Naive thymus-derived CD4-positive, alpha-beta T cell (primary cell): ENCODE results near the gene ZNF532. TPM values are rescaled to one million over a fixed set of nuclear protein-coding genes. Genes with fewer than 3 reads are reported as not detected.

Source experiments
- ATAC-seq: fragments of 150-1000 bp; cut with Tn5 transposase; 2 replicates; pipeline ENCODE4 v1.10.0; 2021; ENCODE audit warnings: mild to moderate bottlenecking, moderate library complexity
- CTCF ChIA-PET: fragments of 350-600 bp; sonication (Branson Sonifier 250); formaldehyde crosslinking; loops from one replicate; lab custom pipeline; 2021; ENCODE audit warnings: antibody characterized with exemption; lab: Charles Lee
- POLR2A ChIA-PET: fragments of 350-600 bp; sonication (Branson Sonifier 250); formaldehyde crosslinking; loops from one replicate; lab custom pipeline; 2021; ENCODE audit warnings: antibody characterized with exemption, inconsistent platforms; lab: Charles Lee
- DNase-seq, 9 donors: peaks; one replicate each; pipeline versions ENCODE4 v3.0.0 to v3.0.0-alpha.2; 2020 to 2022; ENCODE audit warnings: mixed read lengths in 1 of 9
- H3K27ac ChIP-seq: one replicate; pipeline ENCODE4 v1.7.0; 2013; ENCODE audit warnings: mild to moderate bottlenecking, low read depth, low read length, moderate library complexity
- H3K27me3 ChIP-seq, 2 donors: one replicate each; pipeline ENCODE4 v1.7.0; 2013; ENCODE audit warnings: low read length in 2 of 2, mild to moderate bottlenecking in 2 of 2, moderate library complexity in 2 of 2; ENCODE audit not compliant: control insufficient read depth in 2 of 2, insufficient read depth in 2 of 2
- H3K36me3 ChIP-seq, 3 experiments: 1 replicate in 2 of 3; 2 replicates in 1 of 3; pipeline ENCODE4 v1.7.0; 2013; ENCODE audit warnings: low read length in 3 of 3, mild to moderate bottlenecking in 3 of 3, moderate library complexity in 1 of 3; ENCODE audit not compliant: insufficient read depth in 3 of 3, control insufficient read depth in 2 of 3
- H3K4me1 ChIP-seq, 2 donors: one replicate each; pipeline ENCODE4 v1.7.0; 2013; ENCODE audit warnings: low read length in 2 of 2, mild to moderate bottlenecking in 2 of 2, moderate library complexity in 1 of 2; ENCODE audit not compliant: control insufficient read depth in 2 of 2, insufficient read depth in 2 of 2
- H3K4me3 ChIP-seq: 2 replicates; pipeline ENCODE4 v1.7.0; 2013; ENCODE audit warnings: mild to moderate bottlenecking, low read length
- H3K9me3 ChIP-seq, 3 experiments: 1 replicate in 2 of 3; 2 replicates in 1 of 3; pipeline ENCODE4 v1.7.0; 2013; ENCODE audit warnings: low read length in 3 of 3; ENCODE audit not compliant: control insufficient read depth in 2 of 3
- H3K27ac Mint-ChIP-seq, 9 donors: one replicate each; pipeline ENCODE4 v1.8.0; 2020 to 2022; ENCODE audit warnings: mixed read lengths in 9 of 9, mild to moderate bottlenecking in 8 of 9, moderate library complexity in 5 of 9, inconsistent platforms in 2 of 9
- H3K27me3 Mint-ChIP-seq, 5 donors: one replicate each; pipeline ENCODE4 v1.8.0; 2021 to 2022; ENCODE audit warnings: mixed read lengths in 5 of 5, mild to moderate bottlenecking in 1 of 5
- H3K36me3 Mint-ChIP-seq, 5 donors: one replicate each; pipeline ENCODE4 v1.8.0; 2020 to 2022; ENCODE audit warnings: mixed read lengths in 5 of 5, mild to moderate bottlenecking in 3 of 5, inconsistent platforms in 1 of 5
- H3K4me1 Mint-ChIP-seq, 7 donors: one replicate each; pipeline ENCODE4 v1.8.0; 2020 to 2022; ENCODE audit warnings: mixed read lengths in 7 of 7, mild to moderate bottlenecking in 3 of 7, inconsistent platforms in 1 of 7
- H3K4me3 Mint-ChIP-seq, 10 donors: one replicate each; pipeline ENCODE4 v1.8.0; 2020 to 2022; ENCODE audit warnings: mild to moderate bottlenecking in 10 of 10, mixed read lengths in 10 of 10, moderate library complexity in 6 of 10, inconsistent platforms in 2 of 10
- H3K9me3 Mint-ChIP-seq, 11 donors: one replicate each; pipeline ENCODE4 v1.8.0; 2020 to 2022; ENCODE audit warnings: mixed read lengths in 11 of 11, mild to moderate bottlenecking in 4 of 11, inconsistent platforms in 1 of 11, moderate library complexity in 1 of 11
- intact Hi-C, 2 donors: fragments of 100-400 bp; cut with micrococcal nuclease; formaldehyde crosslinking; loops; one replicate each; pipeline ENCODE4 v1.15.1; 2023
- polyA plus RNA-seq, 2 donors: library from polyadenylated mRNA; unstranded; fragments of 300-500 nt; fragmentation: Illumina TruSeq; gene quantifications; one replicate each; pipeline ENCODE4 v1.2.3, GENCODE V29; 2021
- total RNA-seq, 6 experiments: library from RNA in 5 of 6; stranded (reverse) in 5 of 6; gene quantifications; 1 replicate in 5 of 6; 2 replicates in 1 of 6; pipeline ENCODE4 v1.2.3 and lab custom pipeline; 2021 to 2026

ZNF532 gene
- total and polyA plus RNA-seq, 7 experiments from 2014 or later: 0.28 to 15.7 (median 13.3) TPM; not detected in 1

DNA sequence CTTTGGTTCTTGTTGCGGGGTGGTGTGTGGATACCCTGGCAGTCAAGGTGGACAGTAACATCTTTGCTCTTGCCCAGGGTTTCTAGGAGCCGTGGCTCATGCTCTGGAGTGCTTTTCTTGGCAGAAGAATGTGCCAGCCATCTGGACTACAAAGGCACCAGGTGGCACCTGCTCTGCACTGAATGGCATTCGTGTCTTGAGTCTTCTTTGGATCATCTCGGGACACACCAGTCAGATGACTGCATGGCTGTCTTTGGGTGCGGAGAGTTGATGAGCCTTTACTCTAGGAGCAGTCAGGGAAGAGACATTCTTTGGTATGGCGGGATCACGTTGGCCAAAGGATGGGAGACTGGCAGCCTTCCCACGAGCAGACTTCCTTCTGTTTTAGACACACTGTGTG is 170.9 kb downstream of the ZNF532 start:
- H3K4me3 ChIP-seq: no peak overlapping the region
- Mint-ChIP-seq H3K27me3 (peaks cover 0 to 12% (median 4%) of the 10 kb centered on the region in 5 donors), H3K36me3 (no peaks in the 10 kb centered on the region), H3K4me3 (no peak overlapping the region), H3K9me3 (peaks cover 0 to 3% (median 0%) of the 10 kb centered on the region in 11 donors), H3K4me1 (peaks cover 0 to 3% (median 0%) of the 10 kb centered on the region in 7 donors), H3K27ac (no peak overlapping the region)
- H3K27ac ChIP-seq: no peak overlapping the region
- ATAC-seq (no peak), DNase-seq (no peak)
- intact Hi-C loops: no loop called here
- H3K27me3 ChIP-seq: no peaks in the 10 kb centered on the region
- CTCF ChIA-PET: no interaction called here
- no peaks in the 10 kb centered on the region for H3K9me3 ChIP-seq
- POLR2A ChIA-PET: no interaction called here
- no peaks in the 10 kb centered on the region for H3K36me3 ChIP-seq
- no peaks in the 10 kb centered on the region for H3K4me1 ChIP-seq

Other genes starting within 250 kb of the ZNF532 start
- 1 to 10 TPM in 1 of 5 experiments, under 1 TPM in 3, not detected in 1; 0.19 to 1.6 (median 0.28) TPM for gene ALPK2, start 235.8 kb upstream of the ZNF532 start, total RNA-seq
- not detected for gene ALPK2, start 235.8 kb upstream of the ZNF532 start, polyA plus RNA-seq
- gene MALT1, start 193.4 kb upstream of the ZNF532 start, total RNA-seq: 100 to 1,000 TPM in 1 of 5 experiments, 10 to 100 TPM in 4; 50.0 to 101 (median 80.0) TPM
- 10 to 100 TPM; 43.8 to 52.1 TPM for gene MALT1, start 193.4 kb upstream of the ZNF532 start, polyA plus RNA-seq